Neural cell (in vitro differentiated cells): ENCODE measurements around the gene GAN.

Experiments
- EP300 ChIP-seq: fragments of 450-650 bp; conservative IDR thresholded peaks from 2 replicates; pipeline ENCODE4 v1.6.1; 2014; ENCODE audit warnings: antibody characterized with exemption, mild to moderate bottlenecking, moderate library complexity; ENCODE audit not compliant: poor library complexity, severe bottlenecking
- EZH2 ChIP-seq: fragments of 200-600, 300-800 bp; shearing (Covaris generic), sonication (generic); IDR thresholded peaks from 2 replicates; pipeline ENCODE4 v1.6.1; 2014; ENCODE audit warnings: antibody characterized with exemption, low read length, borderline replicate concordance, mild to moderate bottlenecking; ENCODE audit not compliant: insufficient read depth, poor library complexity, severe bottlenecking
- POLR2AphosphoS5 ChIP-seq: IDR thresholded peaks from 2 replicates; pipeline ENCODE4 v1.6.1; 2012
- RAD21 ChIP-seq: fragments of 450-650 bp; conservative IDR thresholded peaks from 2 replicates; pipeline ENCODE4 v1.6.1; 2014; ENCODE audit warnings: antibody characterized with exemption, mild to moderate bottlenecking, moderate library complexity
- SMC3 ChIP-seq: fragments of 450-650 bp; conservative IDR thresholded peaks from 2 replicates; pipeline ENCODE4 v1.6.1; 2014; ENCODE audit warnings: antibody characterized with exemption, mild to moderate bottlenecking, moderate library complexity; ENCODE audit not compliant: poor library complexity
- TF ChIP-seq, protein P1 (sequence below): fragments of 450-650 bp; IDR thresholded peaks from 2 replicates; pipeline ENCODE4 v1.5.1; 2014; ENCODE audit warnings: antibody characterized with exemption, mild to moderate bottlenecking, moderate library complexity; ENCODE audit not compliant: poor library complexity, severe bottlenecking

GRCh38 chr16:81296631-81297030 lies 18.1 kb upstream of the GAN start:
- TF ChIP-seq, protein P1, sequence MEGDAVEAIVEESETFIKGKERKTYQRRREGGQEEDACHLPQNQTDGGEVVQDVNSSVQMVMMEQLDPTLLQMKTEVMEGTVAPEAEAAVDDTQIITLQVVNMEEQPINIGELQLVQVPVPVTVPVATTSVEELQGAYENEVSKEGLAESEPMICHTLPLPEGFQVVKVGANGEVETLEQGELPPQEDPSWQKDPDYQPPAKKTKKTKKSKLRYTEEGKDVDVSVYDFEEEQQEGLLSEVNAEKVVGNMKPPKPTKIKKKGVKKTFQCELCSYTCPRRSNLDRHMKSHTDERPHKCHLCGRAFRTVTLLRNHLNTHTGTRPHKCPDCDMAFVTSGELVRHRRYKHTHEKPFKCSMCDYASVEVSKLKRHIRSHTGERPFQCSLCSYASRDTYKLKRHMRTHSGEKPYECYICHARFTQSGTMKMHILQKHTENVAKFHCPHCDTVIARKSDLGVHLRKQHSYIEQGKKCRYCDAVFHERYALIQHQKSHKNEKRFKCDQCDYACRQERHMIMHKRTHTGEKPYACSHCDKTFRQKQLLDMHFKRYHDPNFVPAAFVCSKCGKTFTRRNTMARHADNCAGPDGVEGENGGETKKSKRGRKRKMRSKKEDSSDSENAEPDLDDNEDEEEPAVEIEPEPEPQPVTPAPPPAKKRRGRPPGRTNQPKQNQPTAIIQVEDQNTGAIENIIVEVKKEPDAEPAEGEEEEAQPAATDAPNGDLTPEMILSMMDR, result no peak
- TF ChIP-seq RAD21, result no peak
- no peak for TF ChIP-seq POLR2AphosphoS5
- no peak for TF ChIP-seq EZH2
- TF ChIP-seq EP300, result no peak
- TF ChIP-seq SMC3, result no peak
